Stimulated activated memory B cell treated with anti-CD40 and anti-IgM and Interleukin-4, amounts not matched to agents 10 μg/mL and 1 μg/mL and 100 μg/mL, for 72 hours (primary cell): Measurements from ENCODE around the gene NGB.
A peak's percentile ranks its signal among the peaks of the same experiment; 100 is the strongest.

ENCODE experiments used
- ATAC-seq: fragments of 150-1000 bp; cut with Tn5 transposase; 2 replicates; pipeline ENCODE4 v1.10.0; 2021
- H3K27ac Mint-ChIP-seq: one replicate; pipeline ENCODE4 v1.8.0; 2022; ENCODE audit warnings: mild to moderate bottlenecking, mixed read lengths
- H3K27me3 Mint-ChIP-seq: one replicate; pipeline ENCODE4 v1.8.0; 2022; ENCODE audit warnings: mixed read lengths
- H3K36me3 Mint-ChIP-seq: one replicate; pipeline ENCODE4 v1.8.0; 2022; ENCODE audit warnings: mixed read lengths
- H3K4me1 Mint-ChIP-seq: one replicate; pipeline ENCODE4 v1.8.0; 2022; ENCODE audit warnings: mixed read lengths
- H3K4me3 Mint-ChIP-seq: one replicate; pipeline ENCODE4 v1.8.0; 2022; ENCODE audit warnings: mild to moderate bottlenecking, moderate library complexity, mixed read lengths
- H3K9me3 Mint-ChIP-seq: one replicate; pipeline ENCODE4 v1.8.0; 2022; ENCODE audit warnings: mixed read lengths

NGB gene

GRCh38 chr14:77276295-77276935 lies 5.4 kb upstream of the NGB start:
- peaks cover 46% of the 10 kb centered on the region for H3K36me3 Mint-ChIP-seq

GRCh38 chr14:77275601-77276017 lies 4.6 kb upstream of the NGB start:
- peaks cover 46% of the 10 kb centered on the region for H3K36me3 Mint-ChIP-seq
- no peaks in the 10 kb centered on the region for H3K9me3 Mint-ChIP-seq
- H3K4me1 Mint-ChIP-seq = peaks cover 9% of the 10 kb centered on the region
- peaks cover 29% of the 10 kb centered on the region for H3K27me3 Mint-ChIP-seq
- no peak for ATAC-seq
- H3K4me3 Mint-ChIP-seq = no peak overlapping the region
- H3K27ac Mint-ChIP-seq = no peak overlapping the region

More at GRCh38 chr14:77276295-77276935, 5.4 kb upstream of the NGB start:
- Mint-ChIP-seq H3K27me3 (peaks cover 24% of the 10 kb centered on the region), H3K9me3 (no peaks in the 10 kb centered on the region), H3K4me1 (peaks cover 6% of the 10 kb centered on the region), H3K4me3 (no peak overlapping the region), H3K27ac (no peak overlapping the region)
- no peak for ATAC-seq

- peaks cover 42% of the 10 kb centered on the region for H3K36me3 Mint-ChIP-seq
- no peak overlapping the region for H3K4me3 Mint-ChIP-seq
- H3K4me1 Mint-ChIP-seq = peaks cover 13% of the 10 kb centered on the region
- no peaks in the 10 kb centered on the region for H3K9me3 Mint-ChIP-seq
- H3K27me3 Mint-ChIP-seq = peaks cover 34% of the 10 kb centered on the region
- H3K27ac Mint-ChIP-seq = no peak overlapping the region
- ATAC-seq = no peak
These were observed 4.1 kb upstream of the NGB start for GRCh38 chr14:77275041-77275580.

- no peak overlapping the region for H3K4me3 Mint-ChIP-seq
- no peak for ATAC-seq
- peaks cover 17% of the 10 kb centered on the region for H3K4me1 Mint-ChIP-seq
- H3K27me3 Mint-ChIP-seq = peaks cover 47% of the 10 kb centered on the region
- H3K9me3 Mint-ChIP-seq = no peaks in the 10 kb centered on the region
- H3K27ac Mint-ChIP-seq = no peak overlapping the region
- peaks cover 28% of the 10 kb centered on the region for H3K36me3 Mint-ChIP-seq
These were observed 2.8 kb upstream of the NGB start for GRCh38 chr14:77273796-77274195.

- Mint-ChIP-seq H3K27me3 (peaks cover 61% of the 10 kb centered on the region), H3K9me3 (peaks cover 4% of the 10 kb centered on the region), H3K4me3 (no peak overlapping the region), H3K27ac (no peak overlapping the region), H3K36me3 (peaks cover 18% of the 10 kb centered on the region), H3K4me1 (peaks cover 17% of the 10 kb centered on the region)
- no peak for ATAC-seq
These were observed 1.3 kb upstream of the NGB start for GRCh38 chr14:77272261-77272660.

GRCh38 chr14:77270361-77271112 lies 469 bp downstream of the NGB start:
- peak; percentile 9 for ATAC-seq

GRCh38 chr14:77268989-77269600 lies 1.9 kb downstream of the NGB start:
- Mint-ChIP-seq H3K4me3 (no peak overlapping the region), H3K27ac (no peak overlapping the region), H3K9me3 (peaks cover 4% of the 10 kb centered on the region), H3K27me3 (peaks cover 61% of the 10 kb centered on the region), H3K36me3 (no peaks in the 10 kb centered on the region), H3K4me1 (peaks cover 25% of the 10 kb centered on the region)
- ATAC-seq = no peak

More at GRCh38 chr14:77270361-77271112, 469 bp downstream of the NGB start:
- Mint-ChIP-seq H3K27ac (no peak overlapping the region), H3K27me3 (peaks cover 61% of the 10 kb centered on the region), H3K36me3 (peaks cover 4% of the 10 kb centered on the region), H3K9me3 (peaks cover 4% of the 10 kb centered on the region), H3K4me3 (no peak overlapping the region), H3K4me1 (peaks cover 17% of the 10 kb centered on the region)

GRCh38 chr14:77267937-77268699 lies 2.9 kb downstream of the NGB start:
- Mint-ChIP-seq H3K4me3 (no peak overlapping the region), H3K27ac (no peak overlapping the region), H3K27me3 (peaks cover 54% of the 10 kb centered on the region), H3K36me3 (no peaks in the 10 kb centered on the region), H3K9me3 (peaks cover 4% of the 10 kb centered on the region), H3K4me1 (peaks cover 25% of the 10 kb centered on the region)
- ATAC-seq = no peak

GRCh38 chr14:77266336-77266735 lies 4.7 kb downstream of the NGB start:
- Mint-ChIP-seq H3K4me3 (no peak overlapping the region), H3K4me1 (peaks cover 18% of the 10 kb centered on the region), H3K9me3 (peaks cover 4% of the 10 kb centered on the region), H3K27ac (no peak overlapping the region), H3K27me3 (peaks cover 39% of the 10 kb centered on the region), H3K36me3 (no peaks in the 10 kb centered on the region)
- no peak for ATAC-seq

- Mint-ChIP-seq H3K36me3 (no peaks in the 10 kb centered on the region), H3K4me1 (peaks cover 16% of the 10 kb centered on the region), H3K4me3 (no peak overlapping the region), H3K27me3 (peaks cover 40% of the 10 kb centered on the region), H3K9me3 (peaks cover 4% of the 10 kb centered on the region), H3K27ac (no peak overlapping the region)
- no peak for ATAC-seq
These were observed 5.3 kb downstream of the NGB start for GRCh38 chr14:77265561-77266335.

- no peak overlapping the region for H3K4me3 Mint-ChIP-seq
- peaks cover 37% of the 10 kb centered on the region for H3K27me3 Mint-ChIP-seq
- H3K36me3 Mint-ChIP-seq = no peaks in the 10 kb centered on the region
- H3K27ac Mint-ChIP-seq = no peak overlapping the region
- peaks cover 12% of the 10 kb centered on the region for H3K4me1 Mint-ChIP-seq
- peaks cover 4% of the 10 kb centered on the region for H3K9me3 Mint-ChIP-seq
- ATAC-seq = no peak
These were observed 5.9 kb downstream of the NGB start for GRCh38 chr14:77265187-77265515.

- H3K27ac Mint-ChIP-seq = no peak overlapping the region
- ATAC-seq = no peak
- H3K9me3 Mint-ChIP-seq = peaks cover 4% of the 10 kb centered on the region
These were observed 6.4 kb downstream of the NGB start for GRCh38 chr14:77264466-77265186.

GRCh38 chr14:77260631-77261030 lies 10.4 kb downstream of the NGB start:
- Mint-ChIP-seq H3K4me3 (no peak overlapping the region), H3K4me1 (peaks cover 7% of the 10 kb centered on the region), H3K9me3 (no peaks in the 10 kb centered on the region), H3K27me3 (peaks cover 26% of the 10 kb centered on the region), H3K36me3 (no peaks in the 10 kb centered on the region), H3K27ac (no peak overlapping the region)
- no peak for ATAC-seq

More at GRCh38 chr14:77264466-77265186, 6.4 kb downstream of the NGB start:
- Mint-ChIP-seq H3K27me3 (peaks cover 37% of the 10 kb centered on the region), H3K4me3 (no peak overlapping the region), H3K4me1 (peaks cover 7% of the 10 kb centered on the region), H3K36me3 (no peaks in the 10 kb centered on the region)

GRCh38 chr14:77260199-77260598 lies 10.8 kb downstream of the NGB start:
- peaks cover 26% of the 10 kb centered on the region for H3K27me3 Mint-ChIP-seq
- no peak for ATAC-seq
- H3K9me3 Mint-ChIP-seq = no peaks in the 10 kb centered on the region
- H3K27ac Mint-ChIP-seq = no peak overlapping the region
- peaks cover 5% of the 10 kb centered on the region for H3K4me1 Mint-ChIP-seq
- no peaks in the 10 kb centered on the region for H3K36me3 Mint-ChIP-seq
- H3K4me3 Mint-ChIP-seq = no peak overlapping the region
